ENCODE measurements around the gene ATP10B. TPM values are rescaled to one million over a fixed set of nuclear protein-coding genes. Genes with fewer than 3 reads are reported as not detected.

ATP10B gene
- total and polyA plus RNA-seq, 10 of the 15 experiments (the other 5 are each of a cell fraction or from before 2014, with no cell fraction given) = not detected

GRCh38 chr5:160799184-160799583 lies 52.8 kb downstream of the ATP10B start:
- ATAC-seq (peak; percentile 84), FAIRE-seq (peak; percentile 84), DNase-seq (ENCODE audit: low read depth, low spot score) (peak; percentile 33)
- Histone ChIP-seq H3K27ac (ENCODE audit: control insufficient read depth, insufficient read depth) (no peak overlapping the region), H3K27me3 (replicated peaks in 1 of 2; ENCODE audit: control insufficient read depth in 2 of 2, insufficient read depth in 2 of 2, low read length in 1 of 2) (no peaks in the 10 kb centered on the region), H3K79me2 (ENCODE audit: control insufficient read depth, insufficient read depth, low read length) (no peaks in the 10 kb centered on the region), H3K4me2 (ENCODE audit: control insufficient read depth, insufficient read depth) (peak overlapping the region; percentile 25; the same call in 1 of the 2 replicates), H3K4me3 (no peak overlapping the region), H4K20me1 (ENCODE audit: control insufficient read depth, insufficient read depth) (no peaks in the 10 kb centered on the region), H3K36me3 (ENCODE audit: control insufficient read depth in 2 of 2, insufficient read depth in 2 of 2, low read length in 1 of 2) (no peaks in the 10 kb centered on the region), H3K4me1 (ENCODE audit: control insufficient read depth, insufficient read depth, low read length) (no peaks in the 10 kb centered on the region; the same call in 1 of the 2 replicates), H3K9ac (ENCODE audit: control insufficient read depth, insufficient read depth, low read length) (no peak overlapping the region), H2AFZ (ENCODE audit: control insufficient read depth, low read depth, low read length) (no peak overlapping the region), H3K9me3 (replicated peaks; ENCODE audit: control insufficient read depth, insufficient read depth, low read length) (no peaks in the 10 kb centered on the region)
- ChIA-PET CTCF (interaction anchor here (0.6 to 3.0 kb wide), 2 partner anchors 21 to 292 kb away, joined by 3 to 7 read pairs; no protein-coding TSS in a partner anchor), SMC1A (ENCODE audit: uncharacterized antibody, unreplicated experiment) (interaction anchor here (0.7 to 10.0 kb wide), 4 partner anchors 11 to 292 kb away, joined by 3 to 53 read pairs (median 10); no protein-coding TSS in a partner anchor), RAD21 (ENCODE audit: unreplicated experiment) (interaction anchor here (1.5 kb wide), 1 partner anchor 45 kb away, joined by 6 read pairs; no protein-coding TSS in a partner anchor), POLR2A (interaction anchor here (0.7 kb wide), 1 partner anchor 39 kb away, joined by 12 read pairs; no protein-coding TSS in a partner anchor)
- 11% methylated on average over 4 of the region's 4 CpGs for whole genome bisulfite sequencing (ENCODE audit: insufficient coverage, insufficient replicate concordance, low lambda C conversion rate, missing lambda C conversion rate)
- no TSS peak for BruUV-seq (replicated peaks)
- intact Hi-C loops (cut with micrococcal nuclease; ENCODE audit: unreplicated experiment) (no loop called here), in situ Hi-C loops (cut with MboI) (no loop called here)
- TF ChIP-seq NFIC (IDR thresholded peaks at IDR 0.05; ENCODE audit: low read depth, low read length) = no peak
- no peak for TF ChIP-seq BHLHE40 (IDR thresholded peaks at IDR 0.05; ENCODE audit: borderline replicate concordance in 1 of 2, low read depth in 2 of 2, low read length in 1 of 2)
- TF ChIP-seq MLLT1 (IDR thresholded peaks at IDR 0.05) = 0 out of 2 replicates have a peak, but pooled peaks have one; percentile 8
- 0 out of 2 replicates have a peak, but pooled peaks have one; percentile 46 for TF ChIP-seq MEF2A (IDR thresholded peaks at IDR 0.05; ENCODE audit: insufficient read depth, low read depth, low read length)
- no peak for TF ChIP-seq ZBTB4 (CRISPR knock-in tag; IDR thresholded peaks at IDR 0.05)
- no peak for TF ChIP-seq SKIL (IDR thresholded peaks at IDR 0.05; ENCODE audit: low read depth, poor library complexity, severe bottlenecking)
- no peak for TF ChIP-seq YBX1 (IDR thresholded peaks at IDR 0.05)
- TF ChIP-seq IKZF1 (conservative IDR thresholded peaks at IDR 0.05) = peak; percentile 63
- TF ChIP-seq RAD21 (IDR thresholded peaks at IDR 0.05; ENCODE audit: insufficient read depth, low read depth, low read length) = no peak
- peak; percentile 39; the same call in 1 of the 2 replicates for TF ChIP-seq DPF2 (IDR thresholded peaks at IDR 0.05)
- TF ChIP-seq EP300 (IDR thresholded peaks at IDR 0.05; ENCODE audit: borderline replicate concordance in 1 of 2, control insufficient read depth in 1 of 2, low read depth in 2 of 2, low read length in 2 of 2) = peak; percentile 12 to 29; a peak in 1 of 4 replicates
- no peak for TF ChIP-seq CREB1 (IDR thresholded peaks at IDR 0.05; ENCODE audit: low read depth)
- TF ChIP-seq MEF2B (IDR thresholded peaks at IDR 0.05; ENCODE audit: partially characterized antibody, poor library complexity, severe bottlenecking) = peak; percentile 62
- 0 out of 2 replicates have a peak, but pooled peaks have one; percentile 35 for TF ChIP-seq ATF2 (IDR thresholded peaks at IDR 0.05; ENCODE audit: low read length)
- peak; percentile 73 for TF ChIP-seq MTA2 (IDR thresholded peaks at IDR 0.05; ENCODE audit: low read depth)

Measured in GM12878 (cell line).